MV-4-11 (cell line): ENCODE results near the gene DNAH14.
"Not testable (repeated sequence)": the region's sequence is repeated elsewhere in the genome, so short reads cannot be mapped to it uniquely, and the experiment has no call there.

Source experiments
- DNase-seq: peaks from one replicate; lab custom pipeline; 2025; lab: John Stamatoyannopoulos, UW

DNAH14 gene

DNA sequence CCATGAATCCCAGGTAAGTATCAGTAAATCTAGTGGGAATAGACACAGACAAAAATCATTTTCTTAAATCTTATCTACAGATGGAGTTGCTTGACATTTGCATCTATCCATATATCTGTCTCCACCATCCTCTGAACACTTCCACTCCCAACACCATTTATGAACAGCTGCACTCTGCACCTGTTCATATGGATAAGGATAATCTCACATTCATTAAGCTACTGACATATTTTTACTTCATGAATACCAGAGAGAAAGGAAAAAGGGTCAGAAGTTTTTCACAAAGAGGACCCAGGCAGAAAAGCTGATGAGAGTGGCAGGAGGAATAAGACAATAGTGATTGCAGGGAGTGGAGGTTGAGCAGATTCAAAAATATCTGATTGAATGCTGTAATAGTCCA lies 222.6 kb downstream of the DNAH14 start:
- no peak for DNase-seq

DNA sequence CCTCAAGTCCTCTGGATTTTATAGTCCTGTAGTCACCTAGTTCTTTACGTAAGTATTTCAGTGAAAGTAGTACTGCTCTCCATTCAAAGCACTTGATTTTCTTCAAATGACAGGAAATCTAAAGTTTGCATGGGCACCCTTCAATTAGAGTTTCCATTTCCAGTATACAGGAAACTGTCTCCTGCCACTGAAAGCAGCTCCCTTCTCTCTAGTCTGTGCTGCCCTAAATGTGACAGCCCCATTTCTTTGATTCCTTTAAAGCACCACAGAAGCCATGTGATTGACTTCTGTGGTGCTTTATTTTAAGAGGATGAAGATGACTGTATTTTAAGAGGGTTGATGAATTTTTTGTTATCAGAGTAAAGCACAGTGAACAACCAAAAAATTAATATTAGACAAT lies 226.1 kb downstream of the DNAH14 start:
- no peak for DNase-seq

DNA sequence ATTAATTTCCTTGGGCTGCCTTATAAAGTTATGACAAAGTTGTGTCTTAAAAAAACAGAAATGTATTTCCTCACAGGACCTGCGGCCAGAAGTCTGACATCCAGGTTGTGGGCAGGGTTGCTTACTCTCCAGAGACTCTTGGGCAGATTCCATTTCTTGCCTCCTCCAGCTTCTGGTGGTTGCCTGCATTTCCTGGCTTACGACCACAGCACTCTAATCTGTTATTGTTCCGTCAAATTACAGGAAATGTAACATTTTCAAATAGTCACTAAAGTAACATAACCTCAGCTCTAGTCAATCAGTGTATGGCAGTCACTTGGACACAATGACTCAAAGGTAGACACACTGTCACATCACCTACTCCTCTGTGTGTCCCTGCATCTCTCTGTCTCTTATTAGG lies 226.8 kb downstream of the DNAH14 start:
- no peak for DNase-seq

DNA sequence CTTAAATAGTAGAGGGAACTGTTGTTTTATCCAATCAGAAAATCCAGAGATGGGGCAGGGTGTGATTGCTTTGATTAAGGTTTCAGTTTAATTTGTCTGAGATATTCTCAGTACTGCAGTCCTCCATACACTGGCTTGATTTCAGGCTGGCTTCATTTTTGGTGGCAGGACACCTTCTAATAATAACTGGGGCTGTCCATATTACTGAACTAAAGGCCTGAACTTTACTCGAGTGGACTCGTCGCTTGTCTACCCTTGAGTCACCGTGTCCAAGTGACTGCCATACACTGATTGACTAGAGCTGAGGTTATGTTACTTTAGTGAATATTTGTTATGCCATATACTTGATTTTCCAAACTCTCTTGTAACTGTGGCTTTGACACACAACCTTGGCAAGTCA lies 228.8 kb downstream of the DNAH14 start:
- DNase-seq = no peak

DNA sequence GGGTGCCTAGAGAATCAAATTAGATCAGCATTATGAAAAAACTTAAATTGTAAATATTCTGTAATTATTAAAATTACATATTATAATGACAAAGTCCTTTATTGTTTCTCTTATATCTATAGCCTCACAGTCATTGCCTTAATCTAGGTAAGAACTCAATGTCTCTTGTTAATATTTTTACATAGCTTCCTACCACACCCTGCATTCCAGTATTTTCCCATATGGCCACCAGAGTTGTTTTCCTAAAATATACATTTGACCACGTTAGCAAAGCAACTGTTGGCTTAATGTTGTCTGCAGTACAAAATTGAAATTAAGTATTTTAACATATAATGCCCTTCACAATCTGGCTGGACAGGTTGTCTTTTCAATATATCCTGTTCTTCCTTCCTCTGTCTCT lies 230.3 kb downstream of the DNAH14 start:
- DNase-seq = no peak

DNA sequence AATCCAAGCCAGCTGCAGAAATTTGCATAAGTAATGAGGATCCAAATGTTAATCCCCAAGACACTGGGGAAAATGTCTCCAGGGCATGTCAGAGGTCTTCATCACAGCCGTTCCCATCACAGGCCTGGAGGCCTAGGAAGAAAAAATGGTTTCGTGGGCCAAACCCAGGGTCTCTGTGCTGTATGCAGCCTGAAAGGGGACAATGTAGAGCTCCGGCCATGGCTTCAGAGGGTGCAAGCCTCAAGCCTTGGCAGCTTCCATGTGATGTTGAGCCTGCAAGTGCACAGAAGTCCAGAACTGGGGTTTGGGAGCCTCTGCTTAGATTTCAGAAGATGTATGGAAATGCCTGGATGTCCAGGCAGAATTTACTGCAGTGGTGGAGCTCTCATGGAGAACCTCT lies 247.9 kb downstream of the DNAH14 start:
- DNase-seq = not testable (repeated sequence)

DNA sequence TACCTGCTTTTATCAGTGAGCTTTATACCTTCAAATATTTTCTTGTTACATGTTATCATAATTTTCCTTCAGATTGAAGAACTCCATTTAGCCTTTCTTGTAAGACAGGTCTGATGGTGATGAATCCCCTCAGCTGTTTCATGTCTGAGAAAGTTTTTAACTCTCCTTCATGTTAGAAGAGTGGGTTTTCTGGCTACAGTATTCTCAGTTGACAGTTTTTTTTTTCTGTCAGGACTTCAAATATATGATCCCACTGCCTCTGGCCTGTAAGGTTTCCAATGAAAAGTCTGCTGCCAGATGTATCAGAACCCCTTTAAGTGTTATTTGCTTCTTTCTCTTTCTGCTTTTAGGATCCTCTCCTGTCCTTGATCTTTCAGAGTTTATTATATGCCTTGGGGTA lies 250.2 kb downstream of the DNAH14 start:
- no peak for DNase-seq

DNA sequence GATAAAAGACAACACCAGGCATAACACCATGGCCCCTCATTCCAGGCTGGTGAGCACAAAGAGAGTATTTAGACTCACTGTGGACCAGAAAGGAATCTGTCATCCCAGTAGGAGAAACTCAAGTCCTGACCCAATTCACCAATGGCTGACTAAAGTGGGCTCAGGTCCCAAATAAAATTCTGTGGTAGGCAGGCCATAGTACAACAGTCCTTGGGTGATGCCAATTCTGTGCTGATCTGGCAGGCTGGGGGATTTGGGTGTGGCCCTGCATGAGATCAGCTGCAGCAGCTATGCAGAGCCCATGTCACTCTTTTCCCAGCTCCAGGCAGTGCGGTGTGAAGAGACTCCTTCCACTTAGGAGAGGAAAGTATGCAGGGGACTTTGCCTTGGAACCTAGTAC lies 253.2 kb downstream of the DNAH14 start:
- no peak for DNase-seq

DNA sequence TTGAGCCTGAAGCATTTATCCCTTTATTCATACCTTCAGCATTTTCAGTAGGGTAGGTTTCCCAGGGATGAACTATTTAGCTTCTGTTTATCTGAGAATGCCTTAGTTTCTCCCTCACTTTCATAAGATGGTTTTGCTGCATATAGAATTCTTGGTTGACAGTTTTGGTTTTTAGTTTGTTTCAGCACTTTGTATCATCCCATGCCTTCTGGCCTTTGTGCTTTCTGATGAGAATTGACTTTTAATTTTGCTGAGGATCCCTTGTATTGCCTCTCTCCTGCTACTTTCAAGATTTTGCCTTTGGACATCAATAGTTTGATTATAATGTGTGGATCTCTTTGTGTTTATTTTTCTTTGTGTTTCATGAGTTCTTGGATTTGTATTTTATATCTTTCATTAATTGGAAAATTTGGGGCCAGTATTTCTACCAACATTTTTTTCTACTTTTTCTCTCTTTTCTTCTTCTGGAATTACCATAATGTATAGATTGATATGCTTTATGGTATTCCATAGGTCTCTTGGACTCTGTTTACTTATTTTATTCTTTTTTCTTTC lies 261.8 kb downstream of the DNAH14 start:
- DNase-seq = no peak

DNA sequence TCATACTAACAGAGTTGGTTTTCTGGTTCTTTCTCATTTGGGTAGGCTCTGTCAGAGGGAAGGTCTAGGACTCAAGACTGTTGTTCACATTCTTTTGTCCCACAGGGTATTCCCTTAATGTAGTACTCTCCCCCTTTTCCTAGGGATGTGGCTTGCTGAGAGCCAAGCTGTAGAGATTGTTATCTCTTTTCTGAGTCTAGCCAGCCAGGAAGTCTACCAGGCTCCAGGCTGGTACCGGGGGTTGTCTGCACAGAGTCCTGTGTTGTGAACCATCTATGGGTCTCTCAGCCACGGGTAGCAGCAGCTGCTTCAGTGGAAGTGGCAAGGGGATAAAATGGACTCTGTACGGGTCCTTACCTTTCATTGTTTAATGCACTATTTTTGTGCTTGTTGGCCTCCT lies 272.0 kb downstream of the DNAH14 start:
- no peak for DNase-seq

DNA sequence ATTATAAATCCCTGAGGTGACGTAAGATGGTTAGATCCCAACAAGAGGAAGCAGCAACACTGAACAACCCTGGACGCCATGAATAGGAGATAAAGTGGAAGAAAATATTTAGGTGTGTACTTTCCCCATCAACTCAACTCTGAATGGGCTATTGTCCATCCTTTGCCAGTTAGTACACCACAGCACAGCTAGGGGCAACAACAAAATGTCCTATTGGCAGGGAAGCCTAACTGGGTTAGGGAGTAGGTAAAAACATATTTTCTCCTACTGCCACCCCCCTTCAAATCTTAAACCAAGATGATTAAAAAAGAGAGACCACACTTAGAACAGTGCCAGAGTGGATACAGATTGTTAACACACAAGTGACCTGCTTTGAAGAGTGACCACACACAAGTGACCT lies 278.3 kb downstream of the DNAH14 start:
- DNase-seq = no peak

DNA sequence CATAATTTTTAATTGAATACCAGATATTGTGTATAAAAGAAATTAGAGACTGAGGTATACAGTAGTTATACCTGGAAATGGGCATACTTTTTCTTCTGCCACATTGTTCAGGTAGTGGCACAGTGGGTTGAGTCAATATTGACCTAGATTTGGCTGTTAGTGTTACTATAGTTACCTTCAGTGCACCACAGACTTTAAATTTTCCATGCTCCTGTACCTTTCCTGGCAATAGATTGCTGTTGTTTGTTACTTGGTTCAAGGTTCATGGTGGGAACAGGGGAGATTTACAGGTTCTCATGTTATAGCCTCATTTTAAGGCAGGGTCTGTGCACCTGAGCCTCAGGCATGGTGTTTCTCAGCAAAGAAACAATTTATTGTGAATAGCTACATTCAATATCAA lies 279.7 kb downstream of the DNAH14 start:
- DNase-seq = no peak

DNA sequence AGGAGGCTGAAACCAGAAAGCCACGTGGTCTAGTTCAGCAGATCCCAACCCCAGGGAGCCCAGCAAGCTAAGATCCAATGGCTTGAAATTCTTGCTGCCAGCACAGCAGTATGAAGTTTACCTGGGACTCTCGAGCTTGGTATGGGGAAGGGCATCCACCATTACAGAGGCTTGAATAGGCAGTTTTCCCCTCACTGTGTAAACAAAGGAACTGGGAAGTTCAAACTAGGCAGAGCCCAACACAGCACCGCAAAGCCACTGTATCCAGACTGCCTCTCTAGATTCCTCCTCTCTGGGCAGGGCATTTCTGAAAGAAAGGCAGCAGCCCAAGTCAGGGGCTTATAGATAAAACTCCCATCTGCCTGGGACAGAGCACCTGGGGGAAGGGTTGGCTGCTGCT lies 280.7 kb downstream of the DNAH14 start:
- DNase-seq = not testable (repeated sequence)

DNA sequence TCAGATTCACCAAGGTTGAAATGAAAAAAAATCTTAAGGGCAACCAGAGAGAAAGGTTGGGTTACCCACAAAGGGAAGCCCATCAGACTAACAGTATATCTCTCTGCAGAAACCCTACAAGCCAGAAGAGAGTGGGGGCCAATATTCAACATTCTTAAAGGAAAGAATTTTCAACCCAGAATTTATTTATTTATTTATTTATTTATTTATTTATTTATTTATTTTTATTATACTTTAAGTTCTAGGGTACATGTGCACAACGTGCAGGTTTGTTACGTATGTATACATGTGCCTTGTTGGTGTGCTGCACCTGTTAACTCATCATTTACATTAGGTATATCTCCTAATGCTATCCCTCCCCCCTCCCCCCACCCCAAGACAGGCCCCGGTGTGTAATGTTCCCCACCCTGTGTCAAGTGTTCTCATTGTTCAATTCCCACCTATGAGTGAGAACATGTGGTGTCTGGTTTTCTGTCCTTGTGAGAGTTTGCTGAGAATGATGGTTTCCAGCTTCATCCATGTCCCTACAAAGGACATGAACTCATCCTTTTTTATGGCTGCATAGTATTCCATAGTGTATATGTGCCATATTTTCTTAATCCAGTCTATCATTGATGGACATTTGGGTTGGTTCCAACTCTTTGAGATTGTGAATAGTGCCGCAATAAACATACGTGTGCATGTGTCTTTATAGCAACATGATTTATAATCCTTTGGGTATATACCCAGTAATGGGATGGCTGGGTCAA lies 282.4 kb downstream of the DNAH14 start:
- not testable (repeated sequence) for DNase-seq

DNA sequence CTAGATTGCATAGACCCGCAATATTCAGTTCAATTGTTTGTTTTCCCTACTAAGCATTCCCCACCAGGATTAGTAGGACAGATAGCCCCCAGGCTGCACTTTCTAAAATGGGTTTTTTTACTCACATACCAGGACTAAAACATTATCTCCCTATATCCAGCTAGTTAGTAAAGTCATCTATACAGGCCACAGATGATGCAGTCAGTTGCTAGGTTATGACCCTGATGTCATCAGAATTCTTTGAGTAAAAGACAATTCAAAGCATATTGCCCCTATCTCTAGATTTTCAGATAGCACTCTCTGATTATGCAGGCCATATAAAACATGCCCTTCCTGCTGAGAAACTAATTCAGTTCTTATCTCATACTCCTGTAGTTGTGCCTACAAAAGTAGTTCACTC lies 294.8 kb downstream of the DNAH14 start:
- DNase-seq = no peak

DNA sequence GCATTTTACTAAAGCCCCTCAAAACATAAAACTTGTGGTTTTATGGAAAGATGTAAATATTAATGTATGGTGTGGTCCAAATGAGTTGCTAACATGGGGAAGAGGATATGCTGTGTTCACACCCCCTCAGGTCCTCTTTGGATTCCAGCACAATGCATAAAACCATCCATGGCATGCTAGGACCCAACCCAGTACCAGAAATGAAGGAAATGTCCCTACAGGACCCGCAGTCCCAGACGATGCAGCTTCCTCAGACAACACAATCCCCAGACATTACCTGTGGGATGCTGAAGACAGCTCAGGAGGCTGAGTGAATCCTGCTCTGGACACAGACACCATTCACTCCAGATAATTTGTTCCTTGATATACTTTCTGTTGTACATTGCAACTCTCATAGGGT lies 296.2 kb downstream of the DNAH14 start:
- no peak for DNase-seq

DNA sequence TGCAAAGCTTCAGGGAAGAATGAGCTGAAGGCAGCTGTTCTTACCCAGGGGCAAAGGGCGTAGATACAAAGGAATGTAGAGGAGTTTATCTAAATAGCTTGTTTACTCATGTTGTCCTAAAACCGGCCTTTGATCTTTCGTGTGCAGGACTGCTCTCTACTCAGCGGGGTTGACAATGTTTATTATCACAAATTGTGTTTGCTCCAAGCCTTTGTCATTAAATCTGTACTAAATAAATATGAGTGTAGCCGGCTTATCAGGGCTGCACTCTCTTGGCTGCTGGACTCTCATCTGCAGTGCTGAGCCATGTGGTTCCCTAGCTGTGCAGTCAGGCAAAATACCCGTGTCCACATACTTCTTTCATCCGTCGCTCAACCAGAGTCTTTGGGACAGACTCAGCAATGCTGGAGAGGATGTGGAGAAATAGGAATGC lies 299.4 kb downstream of the DNAH14 start:
- DNase-seq = no peak

DNA sequence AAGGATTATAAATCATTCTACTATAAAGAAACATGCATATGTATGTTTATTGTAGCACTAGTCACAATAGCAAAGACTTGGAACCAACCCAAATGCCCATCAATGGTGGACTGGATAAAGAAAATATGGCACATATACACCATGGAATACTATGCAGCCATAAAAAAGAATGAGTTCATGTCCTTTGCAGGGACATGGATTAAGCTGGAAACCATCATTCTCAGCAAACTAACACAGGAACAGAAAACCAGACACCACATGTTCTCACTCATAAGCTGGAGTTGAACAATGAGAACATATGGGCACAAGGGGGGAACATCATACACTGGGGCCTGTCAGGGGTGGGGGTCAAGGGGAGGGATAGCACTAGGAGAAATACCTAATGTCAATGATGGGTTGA lies 300.0 kb downstream of the DNAH14 start:
- DNase-seq = not testable (repeated sequence)

DNA sequence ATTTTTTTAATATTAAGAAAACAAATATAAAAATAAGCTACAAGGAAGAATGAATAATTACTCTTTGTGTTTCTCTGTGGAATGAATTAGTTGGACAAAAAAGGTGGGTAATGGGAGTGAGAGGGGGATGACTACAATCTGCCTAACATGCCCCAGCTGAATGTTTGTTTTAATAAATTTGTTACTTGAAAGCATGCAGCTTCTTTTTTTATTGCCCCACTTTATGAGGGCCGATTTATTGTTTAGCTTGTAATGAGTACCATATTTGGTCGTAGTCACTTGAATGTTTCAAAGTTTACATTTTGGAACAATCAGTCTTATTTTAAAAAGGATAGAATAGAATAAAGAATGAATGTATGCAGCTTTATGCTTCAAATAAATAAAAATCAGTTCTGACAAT lies 301.0 kb downstream of the DNAH14 start:
- no peak for DNase-seq

DNA sequence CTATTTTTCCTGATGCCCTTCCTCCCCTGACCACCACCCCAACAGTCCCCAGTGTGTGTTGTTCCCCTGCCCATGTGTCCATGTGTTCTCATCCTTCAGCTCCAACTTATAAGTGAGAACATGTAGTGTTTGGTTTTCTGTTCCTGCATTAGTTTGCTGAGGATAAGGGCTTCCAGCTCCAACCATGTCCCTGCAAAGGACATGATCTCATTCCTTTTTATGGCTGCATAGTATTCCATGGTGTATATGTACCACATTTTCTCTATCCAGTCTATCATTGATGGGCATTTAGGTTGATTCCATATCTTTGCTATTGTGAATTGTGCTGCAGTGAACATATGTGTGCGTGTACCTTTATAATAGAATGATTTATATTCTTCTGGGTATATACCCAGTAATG lies 303.5 kb downstream of the DNAH14 start:
- not testable (repeated sequence) for DNase-seq

DNA sequence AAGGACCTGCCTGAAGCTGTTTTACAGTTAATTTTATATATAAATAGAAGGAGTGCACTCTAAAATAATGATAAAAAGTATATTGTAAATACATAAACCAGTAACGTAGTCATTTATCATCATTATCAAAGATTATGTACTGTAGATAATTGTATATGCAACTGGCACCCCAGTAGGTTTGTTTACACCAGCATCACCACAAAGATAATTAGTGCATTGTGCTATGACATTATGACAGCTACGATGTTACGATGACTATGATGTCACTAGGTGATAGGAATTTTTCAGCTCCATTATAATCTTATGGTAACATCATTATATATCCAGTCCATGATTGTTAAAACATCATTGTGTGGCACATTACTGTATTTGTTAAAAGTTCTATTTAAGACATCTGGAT lies 313.1 kb downstream of the DNAH14 start:
- DNase-seq = no peak

DNA sequence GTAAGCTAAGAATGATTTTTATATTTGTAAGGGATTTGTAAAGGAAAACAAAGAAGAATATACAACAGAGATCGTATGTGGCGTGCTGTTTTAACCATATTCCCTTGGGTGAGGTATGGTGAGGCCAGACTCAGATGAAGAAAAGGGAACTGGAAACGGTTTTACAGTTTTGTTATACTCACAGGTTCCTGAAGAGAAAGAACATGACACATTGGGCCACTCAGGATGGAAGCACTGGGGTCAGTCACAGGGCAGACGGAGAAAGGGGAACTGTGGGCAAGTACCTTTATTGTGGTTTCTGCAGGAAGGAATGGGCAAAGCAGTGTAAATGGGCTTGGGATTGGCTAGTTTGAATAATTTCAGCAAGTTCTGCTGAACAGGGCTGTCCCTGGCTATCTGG lies 321.0 kb downstream of the DNAH14 start:
- DNase-seq = peak; percentile 97

DNA sequence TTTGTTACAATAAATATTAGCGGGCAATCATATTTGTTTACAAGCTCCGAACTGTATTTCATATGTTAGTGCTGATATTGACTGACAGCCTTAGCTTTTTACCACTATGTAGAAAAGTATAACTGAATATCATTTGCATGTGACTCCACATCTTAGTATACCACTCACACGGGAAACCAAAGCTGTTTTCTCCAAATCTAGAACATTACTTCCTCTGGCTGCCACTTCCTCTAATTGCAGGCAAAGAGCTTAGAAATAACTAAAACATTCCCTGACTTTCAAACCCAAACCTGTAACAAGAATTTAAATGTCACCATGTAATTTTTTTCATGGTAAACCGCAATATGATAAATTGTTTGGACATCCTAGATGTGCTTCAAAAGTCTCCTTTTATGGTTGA lies 323.7 kb downstream of the DNAH14 start:
- peak; percentile 58 for DNase-seq

DNA sequence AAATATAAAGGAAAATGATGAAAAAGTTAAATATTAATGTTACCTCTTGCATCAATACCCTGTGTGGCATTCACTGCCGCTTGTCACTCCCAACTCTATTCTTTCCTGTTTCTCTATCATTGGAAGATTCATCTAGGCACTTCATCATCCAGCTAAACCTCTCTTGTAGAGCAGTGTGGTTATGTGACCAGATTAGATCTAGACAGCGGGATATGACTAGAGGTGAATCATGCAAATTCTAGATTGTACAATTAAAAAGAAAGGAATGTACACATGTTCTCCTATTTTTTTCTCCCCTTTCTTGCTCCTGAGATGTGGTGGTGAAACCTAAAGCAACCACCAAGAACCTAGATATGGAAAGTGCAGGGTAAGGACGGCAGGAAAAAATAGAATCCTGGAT lies 324.3 kb downstream of the DNAH14 start:
- DNase-seq = no peak
